ENCODE results near the gene MT1M. TPM values are rescaled to one million over a fixed set of nuclear protein-coding genes. Genes with fewer than 3 reads are reported as not detected.

MT1M gene
- total RNA-seq, 1 donor from 2014 or later = not detected

DNA sequence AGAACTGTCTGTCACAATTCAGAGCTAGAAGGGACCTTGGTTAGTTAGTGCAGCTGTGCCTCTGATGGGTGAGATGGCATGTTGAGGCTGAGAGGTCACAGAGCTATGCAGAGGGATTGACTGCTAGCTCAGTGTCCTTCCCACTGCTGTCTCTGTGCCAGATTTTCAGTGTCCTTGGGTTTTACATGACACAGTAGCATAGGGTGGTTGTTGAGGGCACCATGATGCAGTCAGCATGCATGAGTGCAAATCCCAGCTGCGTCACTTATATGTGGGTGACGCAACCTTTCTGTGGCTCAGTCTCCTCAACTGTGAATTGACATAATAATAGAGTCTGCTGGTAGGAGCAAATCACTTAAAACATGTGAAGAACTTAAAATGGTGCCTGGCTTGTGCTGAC, 8.7 kb downstream of the MT1M start:
- peaks cover 3% of the 10 kb centered on the region for H3K4me1 Mint-ChIP-seq (ENCODE audit: unreplicated experiment)
- peaks cover 34% of the 10 kb centered on the region for H3K27me3 Mint-ChIP-seq (ENCODE audit: unreplicated experiment)
- H3K36me3 Mint-ChIP-seq (ENCODE audit: low read depth, unreplicated experiment) = no peaks in the 10 kb centered on the region
- H3K9me3 Mint-ChIP-seq (ENCODE audit: unreplicated experiment) = no peaks in the 10 kb centered on the region
- no peak overlapping the region for H3K27ac Mint-ChIP-seq (ENCODE audit: unreplicated experiment)
- TF ChIP-seq, protein P1, sequence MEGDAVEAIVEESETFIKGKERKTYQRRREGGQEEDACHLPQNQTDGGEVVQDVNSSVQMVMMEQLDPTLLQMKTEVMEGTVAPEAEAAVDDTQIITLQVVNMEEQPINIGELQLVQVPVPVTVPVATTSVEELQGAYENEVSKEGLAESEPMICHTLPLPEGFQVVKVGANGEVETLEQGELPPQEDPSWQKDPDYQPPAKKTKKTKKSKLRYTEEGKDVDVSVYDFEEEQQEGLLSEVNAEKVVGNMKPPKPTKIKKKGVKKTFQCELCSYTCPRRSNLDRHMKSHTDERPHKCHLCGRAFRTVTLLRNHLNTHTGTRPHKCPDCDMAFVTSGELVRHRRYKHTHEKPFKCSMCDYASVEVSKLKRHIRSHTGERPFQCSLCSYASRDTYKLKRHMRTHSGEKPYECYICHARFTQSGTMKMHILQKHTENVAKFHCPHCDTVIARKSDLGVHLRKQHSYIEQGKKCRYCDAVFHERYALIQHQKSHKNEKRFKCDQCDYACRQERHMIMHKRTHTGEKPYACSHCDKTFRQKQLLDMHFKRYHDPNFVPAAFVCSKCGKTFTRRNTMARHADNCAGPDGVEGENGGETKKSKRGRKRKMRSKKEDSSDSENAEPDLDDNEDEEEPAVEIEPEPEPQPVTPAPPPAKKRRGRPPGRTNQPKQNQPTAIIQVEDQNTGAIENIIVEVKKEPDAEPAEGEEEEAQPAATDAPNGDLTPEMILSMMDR (IDR thresholded peaks at IDR 0.05; ENCODE audit: unreplicated experiment) = no peak
- no peak for DNase-seq (ENCODE audit: low spot score)
- no peak overlapping the region for H3K4me3 Mint-ChIP-seq (ENCODE audit: unreplicated experiment)

GRCh38 chr16:56643080-56643778, 10.8 kb downstream of the MT1M start:
- TF ChIP-seq, protein P1 (IDR thresholded peaks at IDR 0.05; ENCODE audit: unreplicated experiment) = no peak

GRCh38 chr16:56643833-56644232, 11.4 kb downstream of the MT1M start:
- H3K4me3 Mint-ChIP-seq (ENCODE audit: unreplicated experiment) = no peak overlapping the region
- H3K9me3 Mint-ChIP-seq (ENCODE audit: unreplicated experiment) = no peaks in the 10 kb centered on the region
- no peaks in the 10 kb centered on the region for H3K36me3 Mint-ChIP-seq (ENCODE audit: low read depth, unreplicated experiment)
- DNase-seq (ENCODE audit: low spot score) = no peak
- H3K27ac Mint-ChIP-seq (ENCODE audit: unreplicated experiment) = no peak overlapping the region
- TF ChIP-seq, protein P1 (IDR thresholded peaks at IDR 0.05; ENCODE audit: unreplicated experiment) = no peak
- no peaks in the 10 kb centered on the region for H3K4me1 Mint-ChIP-seq (ENCODE audit: unreplicated experiment)
- peaks cover 27% of the 10 kb centered on the region for H3K27me3 Mint-ChIP-seq (ENCODE audit: unreplicated experiment)

More at GRCh38 chr16:56643080-56643778, 10.8 kb downstream of the MT1M start:
- Mint-ChIP-seq H3K9me3 (ENCODE audit: unreplicated experiment) (no peaks in the 10 kb centered on the region), H3K36me3 (ENCODE audit: low read depth, unreplicated experiment) (no peaks in the 10 kb centered on the region), H3K4me3 (ENCODE audit: unreplicated experiment) (no peak overlapping the region), H3K4me1 (ENCODE audit: unreplicated experiment) (no peaks in the 10 kb centered on the region), H3K27ac (ENCODE audit: unreplicated experiment) (no peak overlapping the region), H3K27me3 (ENCODE audit: unreplicated experiment) (peaks cover 27% of the 10 kb centered on the region)
- no peak for DNase-seq (ENCODE audit: low spot score)

DNA sequence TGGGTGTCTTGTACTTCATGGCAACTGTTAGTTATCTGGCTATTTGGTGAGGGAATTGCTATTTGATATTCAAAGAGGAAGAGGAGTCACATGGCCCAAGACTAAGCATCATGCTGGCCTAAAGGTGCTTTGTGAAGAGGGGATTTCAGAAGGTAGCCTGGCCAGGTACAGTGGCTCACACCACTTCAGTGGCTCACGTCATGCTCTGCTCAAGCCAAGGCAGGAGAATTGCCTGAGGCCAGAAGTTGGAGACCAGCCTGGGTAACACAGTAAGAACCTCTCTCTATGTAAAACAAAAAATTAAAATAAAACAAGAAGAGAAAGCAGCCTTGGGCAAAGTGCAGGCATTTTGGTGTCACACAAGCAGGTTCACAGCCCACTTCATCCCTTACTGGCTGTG, 12.9 kb downstream of the MT1M start:
- Mint-ChIP-seq H3K4me3 (ENCODE audit: unreplicated experiment) (no peak overlapping the region), H3K36me3 (ENCODE audit: low read depth, unreplicated experiment) (no peaks in the 10 kb centered on the region), H3K4me1 (ENCODE audit: unreplicated experiment) (no peaks in the 10 kb centered on the region), H3K27me3 (ENCODE audit: unreplicated experiment) (peaks cover 21% of the 10 kb centered on the region), H3K27ac (ENCODE audit: unreplicated experiment) (no peak overlapping the region), H3K9me3 (ENCODE audit: unreplicated experiment) (no peaks in the 10 kb centered on the region)
- TF ChIP-seq, protein P1 (IDR thresholded peaks at IDR 0.05; ENCODE audit: unreplicated experiment) = no peak
- DNase-seq (ENCODE audit: low spot score) = no peak

GRCh38 chr16:56645838-56646237, 13.4 kb downstream of the MT1M start:
- TF ChIP-seq, protein P1 (IDR thresholded peaks at IDR 0.05; ENCODE audit: unreplicated experiment) = no peak
- H3K4me1 Mint-ChIP-seq (ENCODE audit: unreplicated experiment) = no peaks in the 10 kb centered on the region
- no peaks in the 10 kb centered on the region for H3K9me3 Mint-ChIP-seq (ENCODE audit: unreplicated experiment)
- no peaks in the 10 kb centered on the region for H3K36me3 Mint-ChIP-seq (ENCODE audit: low read depth, unreplicated experiment)
- H3K27ac Mint-ChIP-seq (ENCODE audit: unreplicated experiment) = no peak overlapping the region
- H3K4me3 Mint-ChIP-seq (ENCODE audit: unreplicated experiment) = no peak overlapping the region
- peaks cover 21% of the 10 kb centered on the region for H3K27me3 Mint-ChIP-seq (ENCODE audit: unreplicated experiment)
- DNase-seq (ENCODE audit: low spot score) = no peak

All from endothelial cell (in vitro differentiated cells).